Smooth muscle cell (in vitro differentiated cells): Measurements from ENCODE around the gene GOLGA2. TPM values are rescaled to one million over a fixed set of nuclear protein-coding genes. Genes with fewer than 3 reads are reported as not detected.

Source experiments
- DNase-seq: peaks from one replicate; lab custom pipeline; 2025; ENCODE audit not compliant: unreplicated experiment; lab: John Stamatoyannopoulos, UW
- H2AFZ ChIP-seq: fragments of 200-600 bp; sonication (generic); 2 replicates; pipeline ENCODE4 v1.6.0; 2016; ENCODE audit warnings: antibody characterized with exemption, low read depth, mild to moderate bottlenecking
- H3F3A ChIP-seq: fragments of 200-600 bp; sonication (generic); 2 replicates; pipeline ENCODE4 v1.6.0; 2017; ENCODE audit warnings: antibody characterized with exemption, low read depth
- H3K27ac ChIP-seq: fragments of 200-600 bp; sonication (generic); 2 replicates; pipeline ENCODE4 v1.5.1; 2016; ENCODE audit warnings: low read depth, mild to moderate bottlenecking
- H3K27me3 ChIP-seq: fragments of 200-600 bp; sonication (generic); 2 replicates; pipeline ENCODE4 v1.6.1; 2016; ENCODE audit warnings: low read depth, mild to moderate bottlenecking
- H3K36me3 ChIP-seq: fragments of 200-600 bp; sonication (generic); 2 replicates; pipeline ENCODE4 v1.5.1; 2016; ENCODE audit warnings: low read depth
- H3K4me1 ChIP-seq: fragments of 200-600 bp; sonication (generic); 2 replicates; pipeline ENCODE4 v1.5.1; 2016; ENCODE audit warnings: low read depth
- H3K4me2 ChIP-seq: fragments of 200-600 bp; sonication (generic); 2 replicates; pipeline ENCODE4 v1.6.0; 2016; ENCODE audit warnings: mild to moderate bottlenecking
- H3K4me3 ChIP-seq: fragments of 200-600 bp; sonication (generic); 2 replicates; pipeline ENCODE4 v1.5.1; 2016; ENCODE audit warnings: mild to moderate bottlenecking
- H3K79me2 ChIP-seq: fragments of 200-600 bp; sonication (generic); 2 replicates; pipeline ENCODE4 v1.6.0; 2016; ENCODE audit warnings: low read depth, mild to moderate bottlenecking
- H3K9ac ChIP-seq: fragments of 200-600 bp; sonication (generic); 2 replicates; pipeline ENCODE4 v1.6.0; 2016; ENCODE audit warnings: low read depth
- H3K9me3 ChIP-seq: fragments of 200-600 bp; sonication (generic); replicated peaks from 2 replicates; pipeline ENCODE4 v1.5.1; 2016; ENCODE audit warnings: low read depth
- H4K20me1 ChIP-seq: fragments of 200-600 bp; sonication (generic); 2 replicates; pipeline ENCODE4 v1.6.0; 2016; ENCODE audit warnings: low read depth
- CTCF ChIP-seq: fragments of 200-600 bp; sonication (generic); IDR thresholded peaks from 2 replicates; pipeline ENCODE4 v1.5.1; 2017; ENCODE audit warnings: borderline replicate concordance, mild to moderate bottlenecking, antibody characterized with exemption; ENCODE audit not compliant: insufficient read depth, poor library complexity, severe bottlenecking
- WGBS: methylation state at CpG from one replicate; pipeline ENCODE4 v1.1.7; 2016; ENCODE audit warnings: low lambda C conversion rate; 5-methylcytosine and 5-hydroxymethylcytosine counted together
- polyA plus RNA-seq: library from polyadenylated mRNA; unstranded; fragments of >200 nt; fragmentation: Nextera tagmentation; extraction: Ambion mirVana; gene quantifications from 2 replicates; pipeline ENCODE4 v1.2.1, GENCODE V29; 2016
- total RNA-seq: library from RNA; depleted of rRNA; stranded (reverse); fragments of >200 nt; gene quantifications from 2 replicates; pipeline ENCODE4 v1.2.3, GENCODE V29; 2014

GOLGA2 gene
- total and polyA plus RNA-seq, 2 experiments from 2014 or later = 55.4 to 101 TPM

- H3K4me3 ChIP-seq = peak overlapping the region; percentile 74
- H3K27ac ChIP-seq = peak overlapping the region; percentile 1
- no peaks in the 10 kb centered on the region for H3K27me3 ChIP-seq
- H3K4me2 ChIP-seq = peak overlapping the region; percentile 95
- no peak overlapping the region for H2AFZ ChIP-seq
- H3K9ac ChIP-seq = peak overlapping the region; percentile 87
- peaks cover 13% of the 10 kb centered on the region for H3K4me1 ChIP-seq
- DNase-seq = no peak
- no peaks in the 10 kb centered on the region for H3K9me3 ChIP-seq
- H3F3A ChIP-seq = no peaks in the 10 kb centered on the region
- no peaks in the 10 kb centered on the region for H3K36me3 ChIP-seq
- H3K79me2 ChIP-seq = peaks cover 22% of the 10 kb centered on the region
- H4K20me1 ChIP-seq = no peaks in the 10 kb centered on the region
- no peak for TF ChIP-seq CTCF
- 88% methylated on average over 7 of the region's 7 CpGs for WGBS
Observed at GRCh38 chr9:128321343-128321742, 45.5 kb upstream of the GOLGA2 start.

GRCh38 chr9:128317629-128318028 is 41.8 kb upstream of the GOLGA2 start:
- Histone ChIP-seq H3K36me3 (no peaks in the 10 kb centered on the region), H3K79me2 (peaks cover 8% of the 10 kb centered on the region), H3K9me3 (no peaks in the 10 kb centered on the region), H4K20me1 (no peaks in the 10 kb centered on the region), H3K27me3 (no peaks in the 10 kb centered on the region), H3K4me1 (peaks cover 7% of the 10 kb centered on the region), H2AFZ (no peak overlapping the region), H3F3A (no peaks in the 10 kb centered on the region), H3K4me3 (no peak overlapping the region), H3K9ac (no peak overlapping the region), H3K4me2 (no peak overlapping the region), H3K27ac (no peak overlapping the region)
- no peak for DNase-seq
- no peak for TF ChIP-seq CTCF
- 50% methylated on average over 2 of the region's 2 CpGs for WGBS

- WGBS = 75% methylated on average over 9 of the region's 9 CpGs
- Histone ChIP-seq H3F3A (no peaks in the 10 kb centered on the region), H3K4me1 (peaks cover 2% of the 10 kb centered on the region), H3K27ac (no peak overlapping the region), H3K27me3 (no peaks in the 10 kb centered on the region), H3K79me2 (peaks cover 3% of the 10 kb centered on the region), H4K20me1 (no peaks in the 10 kb centered on the region), H3K4me3 (no peak overlapping the region), H2AFZ (no peak overlapping the region), H3K4me2 (no peak overlapping the region), H3K9me3 (no peaks in the 10 kb centered on the region), H3K36me3 (no peaks in the 10 kb centered on the region), H3K9ac (no peak overlapping the region)
- TF ChIP-seq CTCF = no peak
- DNase-seq = no peak
Observed at GRCh38 chr9:128316421-128316820, 40.6 kb upstream of the GOLGA2 start.

GRCh38 chr9:128314697-128315096 is 38.9 kb upstream of the GOLGA2 start:
- DNase-seq = no peak
- Histone ChIP-seq H4K20me1 (no peaks in the 10 kb centered on the region), H2AFZ (no peak overlapping the region), H3K4me3 (no peak overlapping the region), H3K27ac (peak overlapping the region; percentile 30), H3K4me2 (no peak overlapping the region), H3K79me2 (no peaks in the 10 kb centered on the region), H3K9me3 (no peaks in the 10 kb centered on the region), H3K27me3 (no peaks in the 10 kb centered on the region), H3K4me1 (no peaks in the 10 kb centered on the region), H3K9ac (no peak overlapping the region), H3K36me3 (no peaks in the 10 kb centered on the region), H3F3A (no peaks in the 10 kb centered on the region)
- 97% methylated on average over 4 of the region's 4 CpGs for WGBS
- TF ChIP-seq CTCF = no peak
